Pancreas (tissue), 10 donors: ENCODE results near the gene SLC41A3. TPM values are rescaled to one million over a fixed set of nuclear protein-coding genes. Genes with fewer than 3 reads are reported as not detected.

Experiments used
- ATAC-seq, 4 donors: fragments of 200-7000 bp; cut with Tn5 transposase; one replicate each; pipeline versions ENCODE4 v1.8.0 to v1.9.1; 2020; ENCODE audit warnings: mild to moderate bottlenecking in 4 of 4, moderate library complexity in 4 of 4
- DNase-seq, 6 donors: peaks; one replicate each; pipeline ENCODE4 v3.0.0-alpha.2; 2020
- FAIRE-seq: peaks from 2 replicates; lab custom pipeline; 2012; peaks lifted over from hg19 to GRCh38; lab: Jason Lieb, UNC
- H3K27ac ChIP-seq, 4 donors: fragments of 200-600 bp; sonication (generic); 1 replicate in 3 of 4; 2 replicates in 1 of 4; pipeline versions ENCODE4 v1.5.0 to v1.8.0; 2020
- H3K27me3 ChIP-seq, 4 donors: fragments of 200-600 bp; one replicate each; pipeline ENCODE4 v1.8.0; 2021
- H3K36me3 ChIP-seq, 3 donors: fragments of 200-600 bp; sonication (generic) in 1 of 3; one replicate each; pipeline versions ENCODE4 v1.5.0 to v1.8.0; 2020 to 2021
- H3K4me1 ChIP-seq, 3 donors: fragments of 200-600 bp; one replicate each; pipeline ENCODE4 v1.8.0; 2021
- H3K4me3 ChIP-seq, 4 donors: fragments of 200-600 bp; sonication (generic) in 2 of 4; one replicate each; pipeline versions ENCODE4 v1.5.0 to v1.8.0; 2020 to 2021
- H3K9me3 ChIP-seq, 4 donors: fragments of 200-600 bp; one replicate each; pipeline ENCODE4 v1.8.0; 2021
- WGBS, 2 donors: extraction: QIAGEN DNeasy Blood & Tissue Kit; methylation state at CpG; one replicate each; pipeline ENCODE4 v1.1.7; 2013; 5-methylcytosine and 5-hydroxymethylcytosine counted together
- intact Hi-C, 3 donors: fragments of 100-400 bp; cut with DNase I; formaldehyde crosslinking; loops; one replicate each; pipeline versions ENCODE4 v1.11.1 to v1.14.2; 2022
- polyA plus RNA-seq, 2 donors: library from polyadenylated mRNA; stranded (reverse); fragments of 200-250 nt; gene quantifications; one replicate each; pipeline ENCODE4 v1.2.3, GENCODE V29; 2013
- total RNA-seq, 6 donors: library from RNA; stranded (reverse); fragmentation: NEBNext Ultra II Directional in 4 of 6; extraction: Animal tissue kit (Norgen Biotek cat#: 25700) in 4 of 6; gene quantifications; one replicate each; pipeline versions ENCODE4 v1.2.1 to v1.2.4, GENCODE V29; 2021 to 2023
- TF ChIP-seq, protein P1 (sequence below), 4 donors: fragments of 200-600 bp; sonication (generic) in 3 of 4; IDR thresholded peaks; one replicate each; pipeline versions ENCODE4 v1.5.0 to v1.8.0; 2021; ENCODE audit warnings: antibody characterized with exemption in 4 of 4
- donor health status: healthy with polysubstance abuse.
- donor health status: DM: no; HTN: no; CAD: no; lungs with moderate emphysema.
- donor health status: DM: no; HTN: no; CAD: no.
- donor health status: control.
- donor health status: control.
- donor health status: Bipolar disorder and iron deficiency.
- donor health status: DM: yes; HTN: yes; CAD: no.
- donor health status: DM: no; HTN: no; CAD: no.
- donor health status: DM: no; HTN: no; CAD: no.
- donor health status: DM: yes; HTN: yes; CAD: no.

Gene SLC41A3
- total and polyA plus RNA-seq, 8 donors, result 19.4 to 38.1 (median 31.1) TPM

DNA sequence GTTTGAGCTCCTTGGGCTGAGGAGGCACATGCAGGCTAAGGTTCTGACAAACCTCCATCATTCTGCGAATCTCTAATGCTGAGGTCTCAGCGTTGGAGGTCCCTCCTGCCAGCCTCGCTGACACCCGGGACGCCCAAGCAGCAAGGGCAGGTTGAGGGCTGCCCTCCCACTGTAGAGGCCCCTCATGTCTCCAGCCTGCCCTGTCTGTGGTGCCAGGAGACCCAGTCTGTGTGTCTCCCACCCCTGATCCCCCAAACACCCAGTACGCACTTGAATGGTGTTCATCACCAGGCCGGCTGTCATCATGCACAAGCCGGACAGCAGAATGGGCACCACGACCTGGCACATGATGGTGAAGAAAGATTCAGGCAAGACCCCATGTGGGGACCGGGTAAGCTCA, 27.8 kb downstream of the SLC41A3 start:
- FAIRE-seq (no peak), ATAC-seq (no peak), DNase-seq (no peak)
- Histone ChIP-seq H3K9me3 (no peaks in the 10 kb centered on the region), H3K27ac (no peak overlapping the region), H3K4me3 (no peak overlapping the region), H3K36me3 (no peaks in the 10 kb centered on the region), H3K27me3 (no peaks in the 10 kb centered on the region), H3K4me1 (no peaks in the 10 kb centered on the region)
- WGBS, 2 donors, result 93 to 98% methylated on average over 10 of the region's 10 CpGs
- intact Hi-C loops, result no loop called here
- TF ChIP-seq, protein P1, sequence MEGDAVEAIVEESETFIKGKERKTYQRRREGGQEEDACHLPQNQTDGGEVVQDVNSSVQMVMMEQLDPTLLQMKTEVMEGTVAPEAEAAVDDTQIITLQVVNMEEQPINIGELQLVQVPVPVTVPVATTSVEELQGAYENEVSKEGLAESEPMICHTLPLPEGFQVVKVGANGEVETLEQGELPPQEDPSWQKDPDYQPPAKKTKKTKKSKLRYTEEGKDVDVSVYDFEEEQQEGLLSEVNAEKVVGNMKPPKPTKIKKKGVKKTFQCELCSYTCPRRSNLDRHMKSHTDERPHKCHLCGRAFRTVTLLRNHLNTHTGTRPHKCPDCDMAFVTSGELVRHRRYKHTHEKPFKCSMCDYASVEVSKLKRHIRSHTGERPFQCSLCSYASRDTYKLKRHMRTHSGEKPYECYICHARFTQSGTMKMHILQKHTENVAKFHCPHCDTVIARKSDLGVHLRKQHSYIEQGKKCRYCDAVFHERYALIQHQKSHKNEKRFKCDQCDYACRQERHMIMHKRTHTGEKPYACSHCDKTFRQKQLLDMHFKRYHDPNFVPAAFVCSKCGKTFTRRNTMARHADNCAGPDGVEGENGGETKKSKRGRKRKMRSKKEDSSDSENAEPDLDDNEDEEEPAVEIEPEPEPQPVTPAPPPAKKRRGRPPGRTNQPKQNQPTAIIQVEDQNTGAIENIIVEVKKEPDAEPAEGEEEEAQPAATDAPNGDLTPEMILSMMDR (IDR thresholded peaks at IDR 0.05), result no peak

DNA sequence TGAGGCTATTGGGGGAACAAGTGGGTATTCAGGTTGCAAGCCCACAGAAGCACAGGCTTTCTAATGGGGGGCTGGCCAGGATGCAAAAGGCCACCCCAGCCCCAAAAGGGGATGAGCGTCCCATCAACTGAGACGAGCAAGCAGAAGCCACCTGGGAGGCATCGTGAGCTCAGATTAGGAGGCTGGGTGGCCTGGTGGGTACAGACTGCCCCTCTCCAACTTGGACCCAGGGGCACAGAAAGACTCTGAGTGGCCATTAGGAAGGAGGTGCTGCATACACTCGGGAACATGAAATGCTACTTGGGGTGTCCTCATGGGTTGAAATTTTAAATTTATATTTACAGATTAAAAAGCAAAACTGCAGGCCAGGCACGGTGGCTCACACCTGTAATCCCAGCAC, 29.1 kb downstream of the SLC41A3 start:
- FAIRE-seq (no peak), ATAC-seq (no peak), DNase-seq (no peak)
- Histone ChIP-seq H3K4me1 (no peaks in the 10 kb centered on the region), H3K4me3 (no peak overlapping the region), H3K36me3 (no peaks in the 10 kb centered on the region), H3K27me3 (no peaks in the 10 kb centered on the region), H3K27ac (no peak overlapping the region), H3K9me3 (no peaks in the 10 kb centered on the region)
- 91 to 98% methylated on average over 5 of the region's 5 CpGs for WGBS, 2 donors
- TF ChIP-seq, protein P1 (IDR thresholded peaks at IDR 0.05), result no peak
- intact Hi-C loops, result no loop called here

DNA sequence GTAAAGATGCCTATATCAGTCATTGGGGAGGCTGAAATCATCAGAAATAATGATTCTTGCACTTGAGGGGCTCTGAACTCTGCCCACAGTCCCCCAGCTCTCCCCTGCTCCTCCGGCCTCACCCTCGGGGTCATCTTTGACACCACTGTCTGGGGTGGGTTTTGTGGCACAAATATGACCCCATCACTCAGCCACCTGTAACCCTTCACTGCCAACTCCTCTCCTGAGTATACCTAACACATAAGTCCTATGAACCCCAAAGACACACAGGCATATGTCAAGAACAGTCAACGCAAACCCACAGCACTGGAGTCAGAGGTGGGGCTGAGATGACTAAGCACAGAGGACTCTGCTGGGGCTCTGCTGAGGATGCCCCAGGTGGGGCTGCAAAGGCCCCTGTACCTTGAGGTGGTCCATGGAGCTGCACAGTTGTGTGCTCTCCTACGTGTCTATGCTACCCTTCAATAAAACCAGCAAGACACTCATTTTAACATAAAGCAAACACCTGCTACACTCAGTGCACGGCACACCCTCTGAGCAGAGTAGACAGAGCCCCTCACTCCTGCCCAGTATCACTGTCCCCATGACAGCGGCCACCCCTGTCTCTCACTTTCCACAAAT, 29.9 kb downstream of the SLC41A3 start:
- WGBS, 2 donors, result 93 to 96% methylated on average over 6 of the region's 6 CpGs
- DNase-seq, result no peak
- intact Hi-C loops, result no loop called here
- Histone ChIP-seq H3K9me3 (no peaks in the 10 kb centered on the region), H3K27ac (no peak overlapping the region), H3K27me3 (no peaks in the 10 kb centered on the region), H3K36me3 (no peaks in the 10 kb centered on the region), H3K4me3 (no peak overlapping the region), H3K4me1 (no peaks in the 10 kb centered on the region)
- no peak for ATAC-seq
- TF ChIP-seq, protein P1 (IDR thresholded peaks at IDR 0.05), result no peak
- no peak for FAIRE-seq

DNA sequence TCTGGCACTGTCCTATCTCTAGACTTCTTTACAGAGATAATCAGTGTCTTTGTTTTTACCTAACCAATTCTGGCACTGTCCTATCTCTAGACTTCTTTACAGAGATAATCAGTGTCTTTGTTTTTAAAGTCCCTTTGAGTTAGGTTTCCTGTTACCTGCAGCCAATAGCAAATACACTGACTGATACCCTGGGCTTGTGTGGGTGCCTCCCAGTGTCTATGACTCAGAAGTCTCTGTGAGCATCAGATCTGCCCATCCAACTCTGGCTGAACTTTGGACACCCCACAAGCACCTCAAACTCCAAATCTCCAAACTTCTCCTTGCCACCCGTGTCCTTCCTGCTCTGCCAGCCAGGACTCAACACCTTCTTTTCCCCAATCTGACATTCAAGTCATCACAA, 30.4 kb downstream of the SLC41A3 start:
- intact Hi-C loops, result no loop called here
- Histone ChIP-seq H3K9me3 (no peaks in the 10 kb centered on the region), H3K4me3 (no peak overlapping the region), H3K4me1 (no peaks in the 10 kb centered on the region), H3K27me3 (no peaks in the 10 kb centered on the region), H3K36me3 (no peaks in the 10 kb centered on the region), H3K27ac (no peak overlapping the region)
- 74 to 77% methylated on average over 1 of the region's 1 CpG for WGBS, 2 donors
- FAIRE-seq, result no peak
- TF ChIP-seq, protein P1 (IDR thresholded peaks at IDR 0.05), result no peak
- DNase-seq, result no peak
- ATAC-seq, result no peak

DNA sequence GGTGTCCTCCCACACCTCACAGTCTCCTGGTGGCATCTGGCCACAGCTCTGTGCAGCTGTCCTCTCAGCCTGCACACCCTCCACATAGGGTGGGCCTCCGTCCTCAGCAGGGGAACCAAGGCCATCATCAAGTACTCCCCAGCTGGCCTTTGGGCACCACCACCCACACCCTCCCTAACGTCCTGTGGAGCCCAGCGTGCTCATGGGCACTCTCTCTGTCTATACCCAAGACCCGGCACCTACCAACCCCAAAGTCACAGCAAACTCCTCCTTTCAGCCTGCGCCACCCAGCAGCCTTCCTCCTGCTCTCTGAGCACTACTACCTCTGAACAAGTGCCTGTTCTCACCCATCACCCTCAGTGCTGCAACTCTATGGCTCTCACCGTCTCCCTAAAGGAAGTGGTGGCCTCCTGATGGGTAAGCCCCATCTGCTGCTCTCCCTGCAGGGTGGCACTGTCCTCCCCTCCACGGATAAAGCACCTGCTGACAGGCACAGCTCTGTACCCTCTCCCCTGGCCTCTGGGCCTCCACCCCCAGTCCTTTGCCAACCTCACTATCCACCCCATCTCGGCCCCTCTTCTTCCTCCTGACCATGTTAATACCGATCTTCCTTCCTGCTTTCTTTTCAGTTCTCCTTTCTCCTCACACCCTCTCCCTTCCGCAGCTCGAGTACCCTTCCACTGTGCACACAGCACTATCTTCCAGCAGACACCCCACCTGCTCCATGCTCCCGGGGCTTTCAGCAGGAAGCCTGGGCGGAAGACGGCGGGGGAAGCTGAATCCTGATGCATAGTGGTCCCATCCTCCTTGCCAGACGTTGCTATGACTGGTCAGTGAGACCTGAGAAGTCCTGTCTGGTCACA, 31.5 kb downstream of the SLC41A3 start:
- H3K9me3 ChIP-seq, result no peaks in the 10 kb centered on the region
- DNase-seq (no peak), FAIRE-seq (no peak), ATAC-seq (no peak)
- H3K27ac ChIP-seq, result no peak overlapping the region
- no peaks in the 10 kb centered on the region for H3K27me3 ChIP-seq
- H3K4me1 ChIP-seq, result no peaks in the 10 kb centered on the region
- WGBS, 2 donors, result 85 to 89% methylated on average over 16 of the region's 16 CpGs
- TF ChIP-seq, protein P1 (IDR thresholded peaks at IDR 0.05), result no peak
- intact Hi-C loops, result no loop called here
- H3K36me3 ChIP-seq, result no peaks in the 10 kb centered on the region
- no peak overlapping the region for H3K4me3 ChIP-seq
